ENCODE results near the gene SYTL4. TPM values are rescaled to one million over a fixed set of nuclear protein-coding genes. Genes with fewer than 3 reads are reported as not detected.

The SYTL4 gene
- total RNA-seq, 1 experiment from 2014 or later = 2.7 TPM

DNA sequence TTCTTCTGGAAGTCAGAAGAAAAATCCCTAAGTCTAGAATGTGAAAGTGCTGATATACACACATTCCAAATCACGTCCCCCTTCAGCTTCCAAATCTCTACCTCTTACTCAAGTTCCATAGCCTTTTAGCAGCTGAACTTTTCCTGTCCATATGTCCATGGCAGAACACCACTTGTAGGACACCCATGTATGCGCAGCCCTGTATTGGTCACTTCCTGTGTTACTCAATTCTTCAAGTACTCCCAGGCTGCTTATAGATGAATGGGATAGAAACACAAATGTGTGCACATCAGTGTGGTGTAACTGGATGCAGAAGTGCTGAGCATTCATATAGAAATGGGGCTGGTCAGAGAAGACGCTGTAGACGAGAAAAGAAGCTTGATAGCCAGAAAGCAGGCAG is 69.1 kb downstream of the SYTL4 start:
- intact Hi-C loops (cut with micrococcal nuclease) = loop anchor here (2.0 kb wide), 1 partner anchor 26 kb away; the partner anchor contains the start of gene TSPAN6
- H3K79me2 ChIP-seq (ENCODE audit: low read length) = no peaks in the 10 kb centered on the region
- no peaks in the 10 kb centered on the region for H3K36me3 ChIP-seq (ENCODE audit: low read depth, low read length)
- no TSS peak for BruUV-seq (replicated peaks)
- no peak overlapping the region for H3K27ac ChIP-seq (ENCODE audit: low read length)
- H3K9me3 ChIP-seq (ENCODE audit: low read length) = no peaks in the 10 kb centered on the region
- POLR2A ChIA-PET (ENCODE audit: unreplicated experiment) = no interaction called here
- H3K27me3 ChIP-seq (ENCODE audit: low read length) = no peaks in the 10 kb centered on the region
- no peak overlapping the region for H3K4me2 ChIP-seq (ENCODE audit: low read length)
- no peak for TF ChIP-seq EZH2 (IDR thresholded peaks at IDR 0.05; ENCODE audit: low read length, unreplicated experiment)
- ATAC-seq (no peak), DNase-seq (no peak)
- peaks cover 20% of the 10 kb centered on the region for H3K4me1 ChIP-seq (ENCODE audit: insufficient read depth, low read length)
- H3K9ac ChIP-seq (ENCODE audit: low read length) = no peak overlapping the region
- H2AFZ ChIP-seq (ENCODE audit: low read length) = no peak overlapping the region
- no peak overlapping the region for H3K4me3 ChIP-seq (ENCODE audit: low read length)
- no peaks in the 10 kb centered on the region for H3F3A ChIP-seq (ENCODE audit: low read length, unreplicated experiment)
- no peaks in the 10 kb centered on the region for H4K20me1 ChIP-seq (ENCODE audit: low read length)
- no peaks in the 10 kb centered on the region for H3K9me2 ChIP-seq (replicated peaks; ENCODE audit: low read length)
- CTCF ChIA-PET = interaction anchor here (0.6 to 0.7 kb wide), 2 partner anchors 15 to 22 kb away, joined by 3 read pairs; no protein-coding TSS in a partner anchor

GRCh38 chrX:100662170-100662569 is 69.8 kb downstream of the SYTL4 start:
- H4K20me1 ChIP-seq (ENCODE audit: low read length) = no peaks in the 10 kb centered on the region
- no peak for TF ChIP-seq EZH2 (IDR thresholded peaks at IDR 0.05; ENCODE audit: low read length, unreplicated experiment)
- TF ChIP-seq, protein P1, sequence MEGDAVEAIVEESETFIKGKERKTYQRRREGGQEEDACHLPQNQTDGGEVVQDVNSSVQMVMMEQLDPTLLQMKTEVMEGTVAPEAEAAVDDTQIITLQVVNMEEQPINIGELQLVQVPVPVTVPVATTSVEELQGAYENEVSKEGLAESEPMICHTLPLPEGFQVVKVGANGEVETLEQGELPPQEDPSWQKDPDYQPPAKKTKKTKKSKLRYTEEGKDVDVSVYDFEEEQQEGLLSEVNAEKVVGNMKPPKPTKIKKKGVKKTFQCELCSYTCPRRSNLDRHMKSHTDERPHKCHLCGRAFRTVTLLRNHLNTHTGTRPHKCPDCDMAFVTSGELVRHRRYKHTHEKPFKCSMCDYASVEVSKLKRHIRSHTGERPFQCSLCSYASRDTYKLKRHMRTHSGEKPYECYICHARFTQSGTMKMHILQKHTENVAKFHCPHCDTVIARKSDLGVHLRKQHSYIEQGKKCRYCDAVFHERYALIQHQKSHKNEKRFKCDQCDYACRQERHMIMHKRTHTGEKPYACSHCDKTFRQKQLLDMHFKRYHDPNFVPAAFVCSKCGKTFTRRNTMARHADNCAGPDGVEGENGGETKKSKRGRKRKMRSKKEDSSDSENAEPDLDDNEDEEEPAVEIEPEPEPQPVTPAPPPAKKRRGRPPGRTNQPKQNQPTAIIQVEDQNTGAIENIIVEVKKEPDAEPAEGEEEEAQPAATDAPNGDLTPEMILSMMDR (conservative IDR thresholded peaks at IDR 0.05; ENCODE audit: low read depth, low read length) = no peak
- no peak for TF ChIP-seq EZH2phosphoT487 (IDR thresholded peaks at IDR 0.05; ENCODE audit: borderline replicate concordance, low read length)
- H3K4me1 ChIP-seq (ENCODE audit: insufficient read depth, low read length) = peaks cover 20% of the 10 kb centered on the region
- H3K4me3 ChIP-seq (ENCODE audit: low read length) = no peak overlapping the region
- ATAC-seq (no peak), DNase-seq (no peak)
- no peaks in the 10 kb centered on the region for H3K9me2 ChIP-seq (replicated peaks; ENCODE audit: low read length)
- no peak overlapping the region for H3K27ac ChIP-seq (ENCODE audit: low read length)
- no peaks in the 10 kb centered on the region for H3K79me2 ChIP-seq (ENCODE audit: low read length)
- no peaks in the 10 kb centered on the region for H3K36me3 ChIP-seq (ENCODE audit: low read depth, low read length)
- H3F3A ChIP-seq (ENCODE audit: low read length, unreplicated experiment) = no peaks in the 10 kb centered on the region
- no peak overlapping the region for H3K4me2 ChIP-seq (ENCODE audit: low read length)
- POLR2A ChIA-PET (ENCODE audit: unreplicated experiment) = no interaction called here
- H3K27me3 ChIP-seq (ENCODE audit: low read length) = no peaks in the 10 kb centered on the region
- BruUV-seq (replicated peaks) = no TSS peak
- CTCF ChIA-PET = no interaction called here
- no peaks in the 10 kb centered on the region for H3K9me3 ChIP-seq (ENCODE audit: low read length)
- H3K9ac ChIP-seq (ENCODE audit: low read length) = no peak overlapping the region
- intact Hi-C loops (cut with micrococcal nuclease) = loop anchor here (2.0 kb wide), 1 partner anchor 25 kb away; the partner anchor contains the start of gene TSPAN6
- H2AFZ ChIP-seq (ENCODE audit: low read length) = no peak overlapping the region

DNA sequence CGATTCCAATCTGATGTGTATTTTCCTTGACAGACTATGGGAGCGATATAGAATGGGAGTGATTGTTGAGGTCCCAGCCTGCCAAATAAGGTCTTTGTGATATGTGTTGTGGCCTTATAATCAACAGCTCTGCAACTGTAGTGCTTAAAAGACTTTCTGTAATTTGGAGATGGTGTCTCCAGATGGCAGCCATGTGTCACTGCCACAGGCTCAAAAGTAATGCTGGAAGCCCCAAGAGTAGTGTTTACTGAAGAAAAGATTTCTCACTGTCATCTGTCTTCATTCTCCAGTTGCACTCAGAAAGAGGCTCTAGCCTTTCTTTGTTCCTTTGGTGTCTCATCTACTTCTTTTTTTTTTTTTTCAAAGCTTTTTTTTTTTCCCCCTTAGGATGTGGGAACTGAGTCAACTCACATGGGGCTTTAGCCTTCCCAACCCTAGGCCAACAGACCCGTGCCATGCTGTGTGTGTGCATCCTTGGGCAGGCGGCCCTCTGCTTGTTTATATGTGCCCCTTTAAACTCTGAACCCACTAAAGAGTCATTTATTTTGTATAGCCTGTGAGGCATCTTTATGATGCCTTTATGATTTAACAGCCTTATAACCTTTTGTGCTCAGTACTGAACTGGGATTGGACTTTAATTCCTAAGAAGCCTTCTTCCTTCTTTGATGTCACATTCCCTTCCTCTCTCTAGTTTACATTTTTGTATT is 72.3 kb downstream of the SYTL4 start:
- Histone ChIP-seq H2AFZ (ENCODE audit: low read length) (no peak overlapping the region), H3K79me2 (ENCODE audit: low read length) (no peaks in the 10 kb centered on the region), H3K27ac (ENCODE audit: low read length) (no peak overlapping the region), H3K4me3 (ENCODE audit: low read length) (no peak overlapping the region), H3K36me3 (ENCODE audit: low read depth, low read length) (no peaks in the 10 kb centered on the region), H3F3A (ENCODE audit: low read length, unreplicated experiment) (no peaks in the 10 kb centered on the region), H3K4me1 (ENCODE audit: insufficient read depth, low read length) (peaks cover 20% of the 10 kb centered on the region), H3K4me2 (ENCODE audit: low read length) (no peak overlapping the region), H4K20me1 (ENCODE audit: low read length) (no peaks in the 10 kb centered on the region), H3K9ac (ENCODE audit: low read length) (no peak overlapping the region), H3K9me2 (replicated peaks; ENCODE audit: low read length) (no peaks in the 10 kb centered on the region), H3K27me3 (ENCODE audit: low read length) (no peaks in the 10 kb centered on the region), H3K9me3 (ENCODE audit: low read length) (no peaks in the 10 kb centered on the region)
- ChIA-PET POLR2A (ENCODE audit: unreplicated experiment) (no interaction called here), CTCF (no interaction called here)
- ATAC-seq (no peak), DNase-seq (no peak)
- TF ChIP-seq EZH2phosphoT487 (IDR thresholded peaks at IDR 0.05; ENCODE audit: borderline replicate concordance, low read length) = no peak
- TF ChIP-seq, protein P1 (conservative IDR thresholded peaks at IDR 0.05; ENCODE audit: low read depth, low read length) = no peak
- TF ChIP-seq EZH2 (IDR thresholded peaks at IDR 0.05; ENCODE audit: low read length, unreplicated experiment) = no peak
- intact Hi-C loops (cut with micrococcal nuclease) = no loop called here
- BruUV-seq (replicated peaks) = no TSS peak

All from PC-3 (cell line).